Measurements from ENCODE around the gene ZNF205.

ZNF205 gene

DNA sequence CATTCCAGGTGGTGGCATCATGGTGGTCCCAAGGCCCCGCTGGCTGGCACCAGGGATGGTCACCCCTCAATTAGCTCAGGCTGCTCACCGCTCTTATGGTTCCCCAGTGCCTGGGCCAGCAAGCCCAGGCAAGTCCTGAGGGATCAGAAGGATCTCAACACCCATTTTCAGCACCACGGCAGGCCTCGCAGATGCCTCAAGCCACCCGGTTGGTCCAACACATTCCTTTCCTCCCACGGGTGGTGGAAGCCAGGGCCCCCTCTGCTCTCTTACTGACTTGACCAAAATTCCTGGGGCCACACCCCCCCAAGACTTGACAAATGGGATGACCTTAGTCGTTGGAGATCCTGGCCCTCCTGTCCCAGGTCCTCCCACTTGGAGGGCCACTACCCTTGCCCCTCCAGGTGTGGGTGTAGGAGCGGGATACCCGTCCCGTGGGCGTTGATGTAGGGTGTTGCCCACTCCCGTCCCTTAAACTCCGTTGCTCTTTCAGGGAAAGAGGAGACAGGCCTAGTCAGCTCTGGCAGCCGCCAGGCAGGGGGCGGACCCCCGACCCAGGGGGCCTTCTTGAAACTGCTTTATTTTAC lies 5.9 kb downstream of the ZNF205 start:
- no peak overlapping the region for H3K27ac ChIP-seq
- TF ChIP-seq, protein P1, sequence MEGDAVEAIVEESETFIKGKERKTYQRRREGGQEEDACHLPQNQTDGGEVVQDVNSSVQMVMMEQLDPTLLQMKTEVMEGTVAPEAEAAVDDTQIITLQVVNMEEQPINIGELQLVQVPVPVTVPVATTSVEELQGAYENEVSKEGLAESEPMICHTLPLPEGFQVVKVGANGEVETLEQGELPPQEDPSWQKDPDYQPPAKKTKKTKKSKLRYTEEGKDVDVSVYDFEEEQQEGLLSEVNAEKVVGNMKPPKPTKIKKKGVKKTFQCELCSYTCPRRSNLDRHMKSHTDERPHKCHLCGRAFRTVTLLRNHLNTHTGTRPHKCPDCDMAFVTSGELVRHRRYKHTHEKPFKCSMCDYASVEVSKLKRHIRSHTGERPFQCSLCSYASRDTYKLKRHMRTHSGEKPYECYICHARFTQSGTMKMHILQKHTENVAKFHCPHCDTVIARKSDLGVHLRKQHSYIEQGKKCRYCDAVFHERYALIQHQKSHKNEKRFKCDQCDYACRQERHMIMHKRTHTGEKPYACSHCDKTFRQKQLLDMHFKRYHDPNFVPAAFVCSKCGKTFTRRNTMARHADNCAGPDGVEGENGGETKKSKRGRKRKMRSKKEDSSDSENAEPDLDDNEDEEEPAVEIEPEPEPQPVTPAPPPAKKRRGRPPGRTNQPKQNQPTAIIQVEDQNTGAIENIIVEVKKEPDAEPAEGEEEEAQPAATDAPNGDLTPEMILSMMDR (conservative IDR thresholded peaks at IDR 0.05): no peak

DNA sequence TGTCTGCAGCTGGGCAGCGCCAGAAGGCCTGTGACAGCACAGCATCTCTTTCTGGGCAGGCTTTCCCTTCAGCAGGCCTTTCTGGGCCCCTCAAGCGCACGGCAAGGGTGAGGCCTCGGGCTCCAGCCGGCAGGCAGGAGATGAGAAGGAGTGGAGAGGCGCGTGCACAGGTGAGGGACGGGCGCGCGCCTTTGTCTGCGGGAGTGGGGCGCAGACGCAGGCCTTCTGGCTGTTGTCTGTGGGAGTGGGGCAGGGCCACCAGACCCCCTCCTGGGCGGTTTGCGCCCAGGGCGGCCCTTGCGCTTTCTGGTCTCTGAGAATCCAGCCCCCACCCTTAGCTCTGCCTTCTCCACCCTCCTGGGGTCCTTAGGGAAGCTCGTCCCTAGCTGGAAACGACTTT lies 6.5 kb downstream of the ZNF205 start:
- no peak overlapping the region for H3K27ac ChIP-seq
- TF ChIP-seq, protein P1 (conservative IDR thresholded peaks at IDR 0.05): no peak

DNA sequence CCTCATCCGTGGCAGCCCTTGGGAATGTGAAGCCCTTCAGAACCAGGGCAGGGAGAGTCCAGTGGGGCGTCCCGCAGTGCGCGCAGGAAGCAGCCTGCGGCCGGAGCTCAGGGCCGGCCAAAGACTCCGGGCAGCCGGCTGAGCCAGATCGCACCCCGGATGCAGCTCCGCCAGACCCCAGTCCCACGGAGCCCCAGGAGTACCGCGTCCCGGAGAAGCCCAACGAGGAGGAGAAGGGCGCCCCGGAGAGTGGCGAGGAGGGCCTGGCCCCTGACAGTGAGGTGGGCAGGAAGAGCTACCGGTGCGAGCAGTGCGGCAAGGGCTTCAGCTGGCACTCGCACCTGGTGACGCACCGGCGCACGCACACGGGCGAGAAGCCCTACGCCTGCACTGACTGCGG lies 6.9 kb downstream of the ZNF205 start:
- TF ChIP-seq, protein P1 (conservative IDR thresholded peaks at IDR 0.05): no peak
- H3K27ac ChIP-seq: no peak overlapping the region

DNA sequence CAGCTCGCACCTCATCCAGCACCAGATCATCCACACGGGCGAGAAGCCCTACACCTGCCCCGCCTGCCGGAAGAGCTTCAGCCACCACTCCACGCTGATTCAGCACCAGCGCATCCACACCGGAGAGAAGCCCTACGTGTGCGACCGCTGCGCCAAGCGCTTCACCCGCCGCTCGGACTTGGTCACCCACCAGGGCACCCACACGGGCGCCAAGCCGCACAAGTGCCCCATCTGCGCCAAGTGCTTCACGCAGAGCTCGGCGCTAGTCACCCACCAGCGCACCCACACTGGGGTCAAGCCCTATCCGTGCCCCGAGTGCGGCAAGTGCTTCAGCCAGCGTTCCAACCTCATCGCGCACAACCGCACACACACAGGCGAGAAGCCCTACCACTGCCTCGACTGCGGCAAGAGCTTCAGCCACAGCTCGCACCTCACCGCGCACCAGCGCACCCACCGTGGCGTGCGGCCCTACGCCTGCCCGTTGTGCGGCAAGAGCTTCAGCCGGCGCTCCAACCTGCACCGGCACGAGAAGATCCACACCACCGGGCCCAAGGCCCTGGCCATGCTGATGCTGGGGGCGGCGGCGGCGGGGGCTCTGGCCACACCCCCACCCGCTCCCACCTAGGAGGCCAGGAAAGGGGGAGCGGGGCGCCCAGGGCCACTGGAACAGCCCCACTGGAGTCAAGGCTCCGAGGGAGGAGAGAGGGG lies 7.5 kb downstream of the ZNF205 start:
- TF ChIP-seq, protein P1 (conservative IDR thresholded peaks at IDR 0.05): no peak
- H3K27ac ChIP-seq: no peak overlapping the region

DNA sequence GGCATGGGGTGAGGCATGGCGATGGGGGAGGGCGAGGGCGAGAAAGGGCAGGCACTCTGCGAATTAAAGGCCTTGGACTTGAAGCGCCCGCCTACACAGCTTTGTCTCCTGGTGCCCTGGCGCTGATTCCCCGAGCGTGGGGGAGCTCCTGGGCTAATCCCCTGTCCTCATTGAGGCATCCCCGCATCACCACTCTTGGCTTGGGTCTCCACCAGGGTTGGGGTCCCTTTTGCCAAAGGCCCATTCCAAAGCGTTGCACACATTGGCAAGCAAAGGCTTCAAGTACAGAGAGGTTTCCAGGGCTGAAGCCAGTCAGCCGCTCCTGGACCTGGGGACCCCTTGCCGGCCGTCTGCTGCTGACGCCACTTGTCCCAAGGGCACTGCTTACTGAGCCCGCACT lies 8.0 kb downstream of the ZNF205 start:
- TF ChIP-seq, protein P1 (conservative IDR thresholded peaks at IDR 0.05): no peak
- no peak overlapping the region for H3K27ac ChIP-seq

DNA sequence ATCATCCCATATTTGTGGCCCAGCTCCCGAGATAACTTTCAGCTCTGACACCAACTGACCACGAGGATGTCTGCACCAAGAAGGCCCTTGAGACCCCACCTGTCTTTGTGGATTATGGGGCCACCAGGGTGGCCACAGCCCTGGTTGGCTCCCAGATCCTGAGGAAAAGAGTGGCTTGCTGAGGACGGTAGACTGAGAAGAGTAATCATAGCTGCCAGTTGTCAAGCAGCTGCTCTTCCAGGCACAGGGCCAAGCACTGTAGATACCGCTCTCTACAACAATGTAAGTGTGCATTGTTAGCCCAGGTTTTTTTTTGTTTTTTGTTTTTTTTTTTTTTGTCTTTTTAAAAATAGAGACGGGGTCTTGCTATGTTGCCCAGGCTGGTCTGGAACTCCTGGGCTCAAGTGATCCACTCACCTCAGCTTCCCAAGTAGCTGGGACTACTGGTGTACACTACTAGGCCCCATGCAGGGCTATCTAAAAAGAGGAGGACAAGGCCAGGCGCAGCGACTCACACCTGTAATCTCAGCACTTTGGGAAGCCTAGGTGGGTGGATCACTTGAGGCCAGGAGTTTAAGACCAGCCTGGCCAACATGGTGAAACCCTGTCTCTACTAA lies 9.6 kb downstream of the ZNF205 start:
- TF ChIP-seq, protein P1 (conservative IDR thresholded peaks at IDR 0.05): no peak

DNA sequence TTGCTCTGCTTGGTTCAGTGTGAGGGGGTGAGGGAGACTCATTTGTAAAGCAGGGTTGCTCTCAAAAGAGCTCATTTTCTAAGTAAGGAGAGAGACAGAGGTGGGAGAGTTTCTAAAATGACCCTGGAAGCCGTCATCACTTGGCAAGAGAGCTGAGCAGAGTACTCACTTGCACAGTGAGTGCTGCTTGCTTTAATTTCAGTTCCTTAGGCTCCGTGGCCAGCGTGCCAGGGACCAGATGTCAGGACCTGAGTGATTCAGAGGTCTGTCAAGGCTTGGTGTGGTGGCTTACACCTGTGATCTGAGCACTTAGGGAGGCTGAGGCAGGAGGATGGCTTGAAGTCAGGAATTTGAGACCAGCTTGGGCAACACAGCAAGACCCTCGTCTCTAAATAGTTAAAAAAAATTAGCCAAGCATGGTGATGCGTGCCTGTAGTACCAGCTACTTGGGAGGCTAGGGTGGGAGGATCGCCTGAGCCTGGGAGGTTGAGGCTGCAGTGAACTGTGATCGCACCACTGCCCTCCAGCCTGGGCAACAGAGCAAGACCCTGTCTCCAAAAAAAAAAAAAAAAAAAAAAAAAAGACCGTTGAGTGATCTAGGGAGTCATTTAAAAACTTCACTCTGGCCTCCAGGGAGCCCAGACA lies 10.7 kb downstream of the ZNF205 start:
- peak overlapping the region; percentile 62; the same call in 1 of the 2 replicates for H3K27ac ChIP-seq
- TF ChIP-seq, protein P1 (conservative IDR thresholded peaks at IDR 0.05): no peak

More for the DNA sequence above, 9.6 kb downstream of the ZNF205 start:
- H3K27ac ChIP-seq: no peak overlapping the region
